HCT116 (cell line): ENCODE data around the gene CRISP3.

Experiments used
- CTCF ChIP-seq, 3 experiments: fragments of 200-600 bp in 1 of 3; sonication (generic) in 1 of 3; IDR thresholded peaks in 2 of 3; conservative IDR thresholded peaks in 1 of 3; 2 replicates each; pipeline ENCODE4 v1.5.1; 2012 to 2017; ENCODE audit warnings: low read depth in 2 of 3, low read length in 2 of 3, antibody characterized with exemption in 1 of 3, borderline replicate concordance in 1 of 3, control low read depth in 1 of 3, mild to moderate bottlenecking in 1 of 3, mixed read lengths in 1 of 3, mixed run types in 1 of 3, moderate library complexity in 1 of 3; ENCODE audit not compliant: insufficient read depth in 1 of 3
- EGR1 ChIP-seq: IDR thresholded peaks from 2 replicates; pipeline ENCODE4 v1.6.1; 2012; ENCODE audit warnings: low read depth
- EZH2phosphoT487 ChIP-seq: fragments of 200-600 bp; IDR thresholded peaks from 2 replicates; pipeline ENCODE4 v1.6.1; 2018; ENCODE audit warnings: antibody characterized with exemption, borderline replicate concordance
- JUND ChIP-seq: IDR thresholded peaks from 2 replicates; pipeline ENCODE4 v1.6.1; 2012
- MAX ChIP-seq: IDR thresholded peaks from 2 replicates; pipeline ENCODE4 v1.6.1; 2012
- POLR2A ChIP-seq: IDR thresholded peaks from 2 replicates; pipeline ENCODE4 v1.7.0; 2011; ENCODE audit warnings: borderline replicate concordance; ENCODE audit not compliant: insufficient read depth, insufficient read length; ENCODE audit errors: extremely low read depth
- POLR2AphosphoS5 ChIP-seq: IDR thresholded peaks from 2 replicates; pipeline ENCODE4 v1.6.1; 2011; ENCODE audit warnings: mild to moderate bottlenecking, low read depth, low read length, moderate library complexity
- RAD21 ChIP-seq: IDR thresholded peaks from 2 replicates; pipeline ENCODE4 v1.6.1; 2012; ENCODE audit warnings: low read depth, mild to moderate bottlenecking
- SIN3A ChIP-seq: IDR thresholded peaks from 2 replicates; pipeline ENCODE4 v1.6.1; 2012; ENCODE audit warnings: low read depth
- SRF ChIP-seq: IDR thresholded peaks from 2 replicates; pipeline ENCODE4 v1.6.1; 2012; ENCODE audit warnings: low read depth
- ZNF274 ChIP-seq: fragments of 200-500 bp; sonication (Bioruptor generic); IDR thresholded peaks from 2 replicates; pipeline ENCODE4 v1.6.1; 2014; ENCODE audit warnings: mild to moderate bottlenecking, low read depth, low read length, inconsistent platforms
- TF ChIP-seq, protein P1 (sequence below): IDR thresholded peaks from 2 replicates; pipeline ENCODE4 v1.6.1; 2012

DNA sequence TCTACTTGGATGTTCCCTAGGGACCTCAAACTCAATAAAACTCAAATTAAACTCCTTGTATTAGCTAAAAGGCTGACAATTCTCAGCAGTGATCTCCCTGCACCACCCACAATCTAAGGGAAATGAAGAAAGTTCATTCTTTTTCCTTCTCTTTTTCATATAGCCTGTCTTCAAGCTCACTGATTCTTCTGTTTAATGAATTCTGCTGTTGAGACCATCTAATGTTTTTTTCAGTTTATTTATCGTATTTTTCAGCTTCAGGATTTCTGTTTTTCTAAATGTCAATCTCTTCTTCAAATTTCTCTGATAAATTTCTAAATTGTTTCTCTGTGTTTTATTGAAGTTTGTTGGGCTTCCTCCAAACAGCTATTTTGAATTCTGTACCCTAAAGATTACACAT is 50.7 kb downstream of the CRISP3 start:
- no peak for TF ChIP-seq CTCF (IDR thresholded peaks at IDR 0.05 in 2 of 3, conservative IDR thresholded peaks at IDR 0.05 in 1 of 3; ENCODE audit: borderline replicate concordance in 1 of 3, insufficient read depth in 1 of 3, low read depth in 2 of 3, low read length in 2 of 3)
- no peak for TF ChIP-seq EZH2phosphoT487
- no peak for TF ChIP-seq MAX
- no peak for TF ChIP-seq SRF
- no peak for TF ChIP-seq POLR2A
- TF ChIP-seq SIN3A: no peak
- TF ChIP-seq POLR2AphosphoS5: no peak
- TF ChIP-seq JUND: no peak
- no peak for TF ChIP-seq RAD21
- no peak for TF ChIP-seq ZNF274
- TF ChIP-seq EGR1: no peak
- TF ChIP-seq, protein P1, sequence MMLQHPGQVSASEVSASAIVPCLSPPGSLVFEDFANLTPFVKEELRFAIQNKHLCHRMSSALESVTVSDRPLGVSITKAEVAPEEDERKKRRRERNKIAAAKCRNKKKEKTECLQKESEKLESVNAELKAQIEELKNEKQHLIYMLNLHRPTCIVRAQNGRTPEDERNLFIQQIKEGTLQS: no peak
